ENCODE data around the gene PTAR1. TPM values are rescaled to one million over a fixed set of nuclear protein-coding genes. Genes with fewer than 3 reads are reported as not detected.
A peak's percentile ranks its signal among the peaks of the same experiment; 100 is the strongest.
"Not testable (repeated sequence)": the region's sequence is repeated elsewhere in the genome, so short reads cannot be mapped to it uniquely, and the experiment has no call there.

The PTAR1 gene, protein sequence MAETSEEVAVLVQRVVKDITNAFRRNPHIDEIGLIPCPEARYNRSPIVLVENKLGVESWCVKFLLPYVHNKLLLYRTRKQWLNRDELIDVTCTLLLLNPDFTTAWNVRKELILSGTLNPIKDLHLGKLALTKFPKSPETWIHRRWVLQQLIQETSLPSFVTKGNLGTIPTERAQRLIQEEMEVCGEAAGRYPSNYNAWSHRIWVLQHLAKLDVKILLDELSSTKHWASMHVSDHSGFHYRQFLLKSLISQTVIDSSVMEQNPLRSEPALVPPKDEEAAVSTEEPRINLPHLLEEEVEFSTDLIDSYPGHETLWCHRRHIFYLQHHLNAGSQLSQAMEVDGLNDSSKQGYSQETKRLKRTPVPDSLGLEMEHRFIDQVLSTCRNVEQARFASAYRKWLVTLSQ
- total RNA-seq = 162 TPM

- Histone ChIP-seq H3K9me3 (ENCODE audit: low read depth, low read length) (no peaks in the 10 kb centered on the region), H3K27me3 (ENCODE audit: insufficient read depth, low read length) (no peaks in the 10 kb centered on the region), H3K4me3 (ENCODE audit: low read length) (peak within 1 kb of the TSS; percentile 96), H3K4me1 (ENCODE audit: insufficient read depth, low read length) (peaks cover 19% of the 10 kb centered on the region)
These were observed at the start of gene PTAR1 for GRCh38 chr9:69759421-69760277. TSS of gene PTAR1 (minus strand) at chr9:69760011. CDS start at chr9:69759938, 73 bp downstream.

DNA sequence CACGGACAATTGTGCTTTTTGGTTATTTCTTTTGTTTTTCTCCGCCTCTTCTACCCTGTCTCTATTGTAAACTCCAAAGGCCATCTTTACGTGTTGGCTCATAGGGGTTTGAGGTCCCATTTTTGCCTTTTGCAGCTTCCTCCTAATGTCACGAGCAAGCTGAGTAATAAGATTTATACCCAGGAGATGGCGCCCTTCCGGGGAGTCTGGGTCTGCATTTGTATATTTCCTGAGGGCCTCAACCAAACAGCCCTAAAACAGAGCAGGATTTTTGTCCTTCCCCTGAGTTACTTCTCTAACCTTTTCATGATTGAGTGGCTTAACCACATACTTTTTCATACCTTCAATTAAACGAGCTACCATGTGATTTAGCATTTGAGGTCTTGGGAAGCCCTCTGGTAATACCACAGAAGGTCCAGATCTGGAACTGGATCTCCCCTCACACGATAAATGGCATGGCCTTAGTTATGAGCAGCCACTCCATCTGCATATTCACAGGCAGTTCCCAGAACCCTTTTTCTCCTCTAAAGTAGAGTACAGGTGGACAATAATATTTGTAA is 49.6 kb upstream of the PTAR1 start:
- no peaks in the 10 kb centered on the region for H3K27me3 ChIP-seq (ENCODE audit: insufficient read depth, low read length)
- no peak overlapping the region for H3K4me3 ChIP-seq (ENCODE audit: low read length)
- peaks cover 11% of the 10 kb centered on the region for H3K4me1 ChIP-seq (ENCODE audit: insufficient read depth, low read length)
- H3K9me3 ChIP-seq (ENCODE audit: low read depth, low read length) = no peaks in the 10 kb centered on the region

- no peaks in the 10 kb centered on the region for H3K9me3 ChIP-seq (ENCODE audit: low read depth, low read length)
These were observed 46.8 kb upstream of the PTAR1 start for GRCh38 chr9:69806627-69807026.

GRCh38 chr9:69805962-69806515 is 46.2 kb upstream of the PTAR1 start:
- peaks cover 2% of the 10 kb centered on the region for H3K27me3 ChIP-seq (ENCODE audit: insufficient read depth, low read length)
- no peak overlapping the region for H3K4me3 ChIP-seq (ENCODE audit: low read length)
- H3K9me3 ChIP-seq (ENCODE audit: low read depth, low read length) = no peaks in the 10 kb centered on the region

More at GRCh38 chr9:69806627-69807026, 46.8 kb upstream of the PTAR1 start:
- Histone ChIP-seq H3K4me1 (ENCODE audit: insufficient read depth, low read length) (peaks cover 11% of the 10 kb centered on the region), H3K27me3 (ENCODE audit: insufficient read depth, low read length) (peaks cover 2% of the 10 kb centered on the region), H3K4me3 (ENCODE audit: low read length) (no peak overlapping the region)

GRCh38 chr9:69801989-69802388 is 42.2 kb upstream of the PTAR1 start:
- Histone ChIP-seq H3K4me1 (ENCODE audit: insufficient read depth, low read length) (peaks cover 11% of the 10 kb centered on the region), H3K4me3 (ENCODE audit: low read length) (no peak overlapping the region), H3K9me3 (ENCODE audit: low read depth, low read length) (no peaks in the 10 kb centered on the region), H3K27me3 (ENCODE audit: insufficient read depth, low read length) (peaks cover 2% of the 10 kb centered on the region)

More at GRCh38 chr9:69805962-69806515, 46.2 kb upstream of the PTAR1 start:
- peaks cover 11% of the 10 kb centered on the region for H3K4me1 ChIP-seq (ENCODE audit: insufficient read depth, low read length)

DNA sequence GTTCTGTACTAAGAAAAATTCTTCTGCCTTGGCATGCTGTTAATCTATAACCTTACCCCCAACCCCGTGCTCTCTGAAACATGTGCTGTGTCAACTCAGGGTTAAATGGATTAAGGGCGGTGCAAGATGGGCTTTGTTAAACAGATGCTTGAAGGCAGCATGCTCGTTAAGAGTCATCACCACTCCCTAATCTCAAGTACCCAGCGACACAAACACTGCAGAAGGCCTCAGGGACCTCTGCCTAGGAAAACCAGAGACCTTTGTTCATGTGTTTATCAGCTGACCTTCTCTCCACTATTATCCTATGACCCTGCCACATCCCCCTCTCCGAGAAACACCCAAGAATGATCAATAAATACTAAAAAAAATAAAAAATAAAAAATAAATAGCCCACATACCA is 40.2 kb upstream of the PTAR1 start:
- H3K9me3 ChIP-seq (ENCODE audit: low read depth, low read length); H3K27me3 ChIP-seq (ENCODE audit: insufficient read depth, low read length); H3K4me1 ChIP-seq (ENCODE audit: insufficient read depth, low read length); H3K4me3 ChIP-seq (ENCODE audit: low read length): not testable (repeated sequence)

DNA sequence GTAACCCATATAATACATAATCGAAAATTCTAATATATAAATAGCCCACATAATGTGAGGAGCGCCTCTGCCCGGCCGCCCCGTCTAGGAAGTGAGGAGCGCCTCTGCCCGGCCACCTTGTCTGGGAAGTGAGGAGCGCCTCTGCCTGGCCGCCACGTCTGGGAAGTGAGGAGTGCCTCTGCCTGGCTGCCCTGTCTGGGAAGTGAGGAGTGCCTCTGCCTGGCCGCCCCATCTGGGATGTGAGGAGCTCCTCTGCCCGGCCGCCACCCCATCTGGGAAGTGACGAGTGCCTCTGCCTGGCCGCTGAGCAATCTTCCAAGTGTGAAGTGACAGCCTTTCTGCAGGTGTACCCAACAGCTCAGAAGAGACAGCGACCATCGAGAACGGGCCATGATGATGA is 39.7 kb upstream of the PTAR1 start:
- H3K4me1 ChIP-seq (ENCODE audit: insufficient read depth, low read length); H3K4me3 ChIP-seq (ENCODE audit: low read length); H3K9me3 ChIP-seq (ENCODE audit: low read depth, low read length): not testable (repeated sequence)

DNA sequence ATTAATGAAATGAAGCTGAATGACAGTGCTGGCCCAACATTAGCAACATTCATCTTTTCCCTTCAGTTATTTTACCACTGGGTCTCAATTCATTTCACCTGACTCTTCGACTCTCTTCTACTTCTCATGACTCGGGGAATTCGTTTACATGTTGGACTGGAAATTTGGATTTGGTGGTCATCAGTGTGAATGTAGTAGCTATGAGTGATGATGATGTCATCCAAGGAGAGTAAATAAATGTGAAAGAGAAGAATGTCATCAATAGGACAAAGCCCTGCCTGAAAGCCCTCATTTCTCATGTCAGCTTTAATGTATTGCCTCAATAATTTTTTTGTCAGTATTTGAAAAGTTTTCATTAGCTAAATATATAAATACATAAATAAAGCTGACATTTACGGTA is 38.9 kb upstream of the PTAR1 start:
- H3K9me3 ChIP-seq (ENCODE audit: low read depth, low read length) = no peaks in the 10 kb centered on the region
- H3K27me3 ChIP-seq (ENCODE audit: insufficient read depth, low read length) = peaks cover 3% of the 10 kb centered on the region
- no peaks in the 10 kb centered on the region for H3K4me1 ChIP-seq (ENCODE audit: insufficient read depth, low read length)
- H3K4me3 ChIP-seq (ENCODE audit: low read length) = no peak overlapping the region

More for the DNA sequence above, 39.7 kb upstream of the PTAR1 start:
- H3K27me3 ChIP-seq (ENCODE audit: insufficient read depth, low read length) = not testable (repeated sequence)

- no peaks in the 10 kb centered on the region for H3K4me1 ChIP-seq (ENCODE audit: insufficient read depth, low read length)
- H3K4me3 ChIP-seq (ENCODE audit: low read length) = no peak overlapping the region
- H3K9me3 ChIP-seq (ENCODE audit: low read depth, low read length) = no peaks in the 10 kb centered on the region
- H3K27me3 ChIP-seq (ENCODE audit: insufficient read depth, low read length) = peaks cover 6% of the 10 kb centered on the region
These were observed 37.9 kb upstream of the PTAR1 start for GRCh38 chr9:69797675-69798074.

DNA sequence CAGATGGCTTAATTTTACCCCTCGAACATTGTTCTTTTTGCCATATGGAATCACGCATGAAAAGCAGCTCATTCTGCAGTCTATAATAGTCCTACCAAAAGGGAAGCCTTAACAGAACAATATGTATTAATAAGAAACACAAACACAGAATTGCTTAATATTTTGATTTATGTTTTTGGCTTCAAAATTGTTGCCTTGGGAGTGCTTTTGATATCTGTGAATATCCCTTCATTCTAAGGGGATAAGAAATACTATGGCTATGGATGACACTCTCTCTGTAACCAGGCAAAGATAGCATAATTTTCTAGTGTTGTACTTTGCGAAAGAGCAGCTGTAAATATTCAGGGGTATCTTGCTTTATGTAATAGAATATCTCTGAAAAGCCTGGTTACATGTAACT is 34.5 kb upstream of the PTAR1 start:
- Histone ChIP-seq H3K4me3 (ENCODE audit: low read length) (no peak overlapping the region), H3K4me1 (ENCODE audit: insufficient read depth, low read length) (no peaks in the 10 kb centered on the region), H3K27me3 (ENCODE audit: insufficient read depth, low read length) (peaks cover 11% of the 10 kb centered on the region), H3K9me3 (ENCODE audit: low read depth, low read length) (no peaks in the 10 kb centered on the region)

DNA sequence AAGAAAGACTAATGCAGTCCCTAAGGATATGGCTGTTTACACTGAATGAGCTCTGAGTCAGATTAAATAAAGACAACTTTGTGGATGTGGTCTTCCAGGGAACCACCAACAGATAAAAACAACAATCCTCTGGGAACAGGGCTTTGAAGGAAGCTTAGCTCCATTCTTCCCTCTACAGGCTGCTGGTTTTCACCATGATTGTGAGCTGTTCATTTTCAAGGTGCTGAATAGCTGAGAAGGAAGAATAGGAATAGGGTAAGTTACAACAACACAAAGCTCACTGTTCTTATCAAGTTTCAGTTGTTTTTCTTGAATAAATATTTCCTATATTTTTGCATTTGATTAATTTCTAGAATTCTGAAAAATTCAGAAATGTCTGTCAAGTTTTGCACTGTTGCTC is 25.9 kb upstream of the PTAR1 start:
- Histone ChIP-seq H3K27me3 (ENCODE audit: insufficient read depth, low read length) (peaks cover 12% of the 10 kb centered on the region), H3K4me1 (ENCODE audit: insufficient read depth, low read length) (no peaks in the 10 kb centered on the region), H3K9me3 (ENCODE audit: low read depth, low read length) (no peaks in the 10 kb centered on the region), H3K4me3 (ENCODE audit: low read length) (no peak overlapping the region)

- Histone ChIP-seq H3K27me3 (ENCODE audit: insufficient read depth, low read length) (no peaks in the 10 kb centered on the region), H3K9me3 (ENCODE audit: low read depth, low read length) (no peaks in the 10 kb centered on the region), H3K4me3 (ENCODE audit: low read length) (no peak overlapping the region), H3K4me1 (ENCODE audit: insufficient read depth, low read length) (no peaks in the 10 kb centered on the region)
These were observed 13.4 kb upstream of the PTAR1 start for GRCh38 chr9:69773258-69773657.

- Histone ChIP-seq H3K9me3 (ENCODE audit: low read depth, low read length) (no peaks in the 10 kb centered on the region), H3K4me1 (ENCODE audit: insufficient read depth, low read length) (no peaks in the 10 kb centered on the region), H3K4me3 (ENCODE audit: low read length) (no peak overlapping the region), H3K27me3 (ENCODE audit: insufficient read depth, low read length) (no peaks in the 10 kb centered on the region)
These were observed 12.1 kb upstream of the PTAR1 start for GRCh38 chr9:69771775-69772418.

DNA sequence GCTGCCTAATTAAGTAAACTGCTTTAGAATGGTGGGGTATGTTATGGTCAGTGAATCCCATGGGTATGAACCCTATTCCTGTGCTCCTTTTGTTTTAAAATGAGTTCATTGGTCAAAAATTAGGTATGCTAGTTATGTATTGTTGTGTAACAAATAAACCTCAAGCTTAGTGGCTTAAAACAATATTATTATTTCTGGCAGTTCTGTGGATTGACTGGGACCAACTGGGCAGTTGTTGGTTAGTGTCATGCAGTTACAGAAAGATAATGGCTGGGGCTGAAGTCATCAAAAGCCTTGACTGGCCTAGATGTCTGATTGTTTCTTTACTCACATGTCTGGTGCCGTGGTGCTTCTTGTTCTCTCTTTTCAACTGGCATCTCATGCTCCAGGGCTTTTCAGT is 8.9 kb upstream of the PTAR1 start:
- no peaks in the 10 kb centered on the region for H3K4me1 ChIP-seq (ENCODE audit: insufficient read depth, low read length)
- no peaks in the 10 kb centered on the region for H3K27me3 ChIP-seq (ENCODE audit: insufficient read depth, low read length)
- H3K4me3 ChIP-seq (ENCODE audit: low read length) = no peak overlapping the region
- no peaks in the 10 kb centered on the region for H3K9me3 ChIP-seq (ENCODE audit: low read depth, low read length)
